ENCODE measurements around the gene SYP. TPM values are rescaled to one million over a fixed set of nuclear protein-coding genes. Genes with fewer than 3 reads are reported as not detected.

SYP gene
- total RNA-seq, 2 experiments from 2014 or later = 0.79 to 2.9 TPM

DNA sequence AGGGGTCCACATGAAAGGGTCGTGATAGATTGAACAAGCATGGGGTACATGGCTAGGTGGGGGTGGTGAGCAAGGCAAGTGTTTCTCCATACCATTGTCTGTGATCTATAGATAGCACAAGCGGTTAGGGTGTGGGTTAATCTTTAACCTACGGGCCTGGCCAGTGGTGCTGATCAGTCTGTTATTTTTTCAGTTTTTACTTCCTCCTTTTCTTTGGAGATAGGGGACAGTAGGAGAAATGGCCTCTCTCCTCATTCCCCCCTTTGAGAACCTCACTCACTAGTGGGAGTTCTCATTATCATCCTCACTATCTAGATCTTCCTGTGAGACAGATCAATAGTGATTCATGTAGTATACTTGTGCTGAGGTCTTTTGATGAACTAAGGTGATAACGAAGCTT lies 60.3 kb downstream of the SYP start:
- DNase-seq (ENCODE audit: low spot score) = no peak
- no peak for TF ChIP-seq EZH2phosphoT487 (IDR thresholded peaks at IDR 0.05; ENCODE audit: borderline replicate concordance, low read depth, low read length)
- TF ChIP-seq, protein P1, sequence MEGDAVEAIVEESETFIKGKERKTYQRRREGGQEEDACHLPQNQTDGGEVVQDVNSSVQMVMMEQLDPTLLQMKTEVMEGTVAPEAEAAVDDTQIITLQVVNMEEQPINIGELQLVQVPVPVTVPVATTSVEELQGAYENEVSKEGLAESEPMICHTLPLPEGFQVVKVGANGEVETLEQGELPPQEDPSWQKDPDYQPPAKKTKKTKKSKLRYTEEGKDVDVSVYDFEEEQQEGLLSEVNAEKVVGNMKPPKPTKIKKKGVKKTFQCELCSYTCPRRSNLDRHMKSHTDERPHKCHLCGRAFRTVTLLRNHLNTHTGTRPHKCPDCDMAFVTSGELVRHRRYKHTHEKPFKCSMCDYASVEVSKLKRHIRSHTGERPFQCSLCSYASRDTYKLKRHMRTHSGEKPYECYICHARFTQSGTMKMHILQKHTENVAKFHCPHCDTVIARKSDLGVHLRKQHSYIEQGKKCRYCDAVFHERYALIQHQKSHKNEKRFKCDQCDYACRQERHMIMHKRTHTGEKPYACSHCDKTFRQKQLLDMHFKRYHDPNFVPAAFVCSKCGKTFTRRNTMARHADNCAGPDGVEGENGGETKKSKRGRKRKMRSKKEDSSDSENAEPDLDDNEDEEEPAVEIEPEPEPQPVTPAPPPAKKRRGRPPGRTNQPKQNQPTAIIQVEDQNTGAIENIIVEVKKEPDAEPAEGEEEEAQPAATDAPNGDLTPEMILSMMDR (conservative IDR thresholded peaks at IDR 0.05; ENCODE audit: low read length) = no peak
- Histone ChIP-seq H3K9me3 (ENCODE audit: low read length) (no peaks in the 10 kb centered on the region), H3K79me2 (ENCODE audit: insufficient read depth, low read depth, low read length) (no peaks in the 10 kb centered on the region), H3K9me2 (ENCODE audit: insufficient read depth, low read length) (no peaks in the 10 kb centered on the region), H3K4me1 (ENCODE audit: insufficient read depth, low read length, poor library complexity, severe bottlenecking) (no peaks in the 10 kb centered on the region), H4K20me1 (ENCODE audit: insufficient read depth, low read length) (no peaks in the 10 kb centered on the region), H3K27ac (ENCODE audit: low read depth, low read length, poor library complexity, severe bottlenecking) (no peak overlapping the region), H3K4me2 (ENCODE audit: low read length) (no peak overlapping the region), H3K4me3 (ENCODE audit: low read depth, low read length, poor library complexity, severe bottlenecking) (no peak overlapping the region), H2AFZ (ENCODE audit: low read length) (no peak overlapping the region), H3K36me3 (ENCODE audit: insufficient read depth, low read length) (no peaks in the 10 kb centered on the region)
- ChIA-PET POLR2A (no interaction called here), CTCF (ENCODE audit: unreplicated experiment) (no interaction called here)
- intact Hi-C loops (cut with micrococcal nuclease; ENCODE audit: unreplicated experiment) = no loop called here
- no TSS peak for BruUV-seq (replicated peaks)

Small RNAs within 50 kb of the gene (small RNA-seq; reads per million reads assigned to genes)
- not detected for gene RN7SL262P

Other genes with a start within 250 kb of the SYP start
- 33.3 and 38.5 TPM in 2 replicates for gene OTUD5, start 242.6 kb downstream of the SYP start, total RNA-seq (2014; rRNA removed; shearing (Covaris generic))
- gene OTUD5, start 242.6 kb downstream of the SYP start, total RNA-seq (2022) = 51.7 and 55.7 TPM in 2 replicates
- 4.0 and 7.6 TPM in 2 replicates for gene KCND1, start 228.3 kb downstream of the SYP start, total RNA-seq (2014; rRNA removed; shearing (Covaris generic))
- 8.8 and 13.6 TPM in 2 replicates for gene KCND1, start 228.3 kb downstream of the SYP start, total RNA-seq (2022)
- 27.5 and 42.7 TPM in 2 replicates for gene GRIPAP1, start 197.9 kb downstream of the SYP start, total RNA-seq (2014; rRNA removed; shearing (Covaris generic))
- 95.9 and 98.3 TPM in 2 replicates for gene GRIPAP1, start 197.9 kb downstream of the SYP start, total RNA-seq (2022)
- 7.6 and 10.2 TPM in 2 replicates for gene TFE3, start 156.8 kb downstream of the SYP start, total RNA-seq (2014; rRNA removed; shearing (Covaris generic))
- gene TFE3, start 156.8 kb downstream of the SYP start, total RNA-seq (2022) = 19.0 and 19.8 TPM in 2 replicates
- 0.95 and 1.4 TPM in 2 replicates for gene CCDC120, start 141.2 kb downstream of the SYP start, total RNA-seq (2014; rRNA removed; shearing (Covaris generic))
- 3.6 and 4.1 TPM in 2 replicates for gene CCDC120, start 141.2 kb downstream of the SYP start, total RNA-seq (2022)
- gene PRAF2, start 126.2 kb downstream of the SYP start, total RNA-seq (2014; rRNA removed; shearing (Covaris generic)) = 2.3 and 8.1 TPM in 2 replicates
- gene PRAF2, start 126.2 kb downstream of the SYP start, total RNA-seq (2022) = 17.5 and 20.3 TPM in 2 replicates
- 32.4 and 37.6 TPM in 2 replicates for gene WDR45, start 120.3 kb downstream of the SYP start, total RNA-seq (2014; rRNA removed; shearing (Covaris generic))
- gene WDR45, start 120.3 kb downstream of the SYP start, total RNA-seq (2022) = 46.2 and 48.7 TPM in 2 replicates
- 18.8 and 27.5 TPM in 2 replicates for gene GPKOW, start 76.5 kb downstream of the SYP start, total RNA-seq (2014; rRNA removed; shearing (Covaris generic))
- 16.8 and 17.7 TPM in 2 replicates for gene GPKOW, start 76.5 kb downstream of the SYP start, total RNA-seq (2022)
- 0.85 and 1.0 TPM in 2 replicates for gene MAGIX, start 37.4 kb downstream of the SYP start, total RNA-seq (2014; rRNA removed; shearing (Covaris generic))
- gene MAGIX, start 37.4 kb downstream of the SYP start, total RNA-seq (2022) = 1.1 and 1.7 TPM in 2 replicates
- gene PLP2, start 28.3 kb downstream of the SYP start, total RNA-seq (2014; rRNA removed; shearing (Covaris generic)) = 16.7 and 21.2 TPM in 2 replicates
- gene PLP2, start 28.3 kb downstream of the SYP start, total RNA-seq (2022) = 54.3 and 56.9 TPM in 2 replicates
- gene PRICKLE3, start 13.8 kb downstream of the SYP start, total RNA-seq (2014; rRNA removed; shearing (Covaris generic)) = 9.9 and 10.6 TPM in 2 replicates
- 11.0 and 16.7 TPM in 2 replicates for gene PRICKLE3, start 13.8 kb downstream of the SYP start, total RNA-seq (2022)
- gene CACNA1F, start 33.1 kb upstream of the SYP start, total RNA-seq (2014; rRNA removed; shearing (Covaris generic)) = not detected in 2 replicates
- gene CACNA1F, start 33.1 kb upstream of the SYP start, total RNA-seq (2022) = not detected in 2 replicates
- not detected in 2 replicates for gene CCDC22, start 35.3 kb upstream of the SYP start, total RNA-seq (2014; rRNA removed; shearing (Covaris generic))
- 10.8 and 13.7 TPM in 2 replicates for gene CCDC22, start 35.3 kb upstream of the SYP start, total RNA-seq (2022)
- gene FOXP3, start 64.5 kb upstream of the SYP start, total RNA-seq (2014; rRNA removed; shearing (Covaris generic)) = 0.06 TPM in 1 of 2 replicates, not detected in the other
- gene FOXP3, start 64.5 kb upstream of the SYP start, total RNA-seq (2022) = 0.57 and 0.59 TPM in 2 replicates
- gene PPP1R3F, start 69.6 kb upstream of the SYP start, total RNA-seq (2014; rRNA removed; shearing (Covaris generic)) = 5.1 and 11.8 TPM in 2 replicates
- 5.3 and 5.5 TPM in 2 replicates for gene PPP1R3F, start 69.6 kb upstream of the SYP start, total RNA-seq (2022)
- gene GAGE10, start 103.5 kb upstream of the SYP start, total RNA-seq (2014; rRNA removed; shearing (Covaris generic)) = not detected in 2 replicates
- gene GAGE10, start 103.5 kb upstream of the SYP start, total RNA-seq (2022) = not detected in 2 replicates
- not detected in 2 replicates for gene GAGE12J, start 121.8 kb upstream of the SYP start, total RNA-seq (2014; rRNA removed; shearing (Covaris generic))
- gene GAGE12J, start 121.8 kb upstream of the SYP start, total RNA-seq (2022) = not detected in 2 replicates
- gene GAGE13, start 131.4 kb upstream of the SYP start, total RNA-seq (2014; rRNA removed; shearing (Covaris generic)) = not detected in 2 replicates
- not detected in 2 replicates for gene GAGE13, start 131.4 kb upstream of the SYP start, total RNA-seq (2022)

All from OCI-LY7 (cell line).